H9 (cell line): Measurements from ENCODE around the gene COL11A1. TPM values are rescaled to one million over a fixed set of nuclear protein-coding genes. Genes with fewer than 3 reads are reported as not detected.

ENCODE experiments used
- DNase-seq: peaks from one replicate; pipeline ENCODE4 v3.0.0-alpha.2; 2017
- H2AFZ ChIP-seq: one replicate; pipeline ENCODE4 v1.6.1; 2013; ENCODE audit warnings: mild to moderate bottlenecking, low read length, control low read depth, moderate library complexity
- H2AK5ac ChIP-seq: 2 replicates; pipeline ENCODE4 v1.6.1; 2013; ENCODE audit warnings: low read length, control low read depth, mixed read lengths; ENCODE audit not compliant: insufficient read length
- H2BK120ac ChIP-seq: one replicate; pipeline ENCODE4 v1.6.1; 2013; ENCODE audit warnings: low read depth, mild to moderate bottlenecking, low read length, control low read depth, inconsistent platforms; ENCODE audit not compliant: poor library complexity, severe bottlenecking
- H2BK12ac ChIP-seq: 2 replicates; pipeline ENCODE4 v1.6.1; 2013; ENCODE audit warnings: low read length, control low read depth, mixed read lengths, low read depth; ENCODE audit not compliant: insufficient read length
- H2BK15ac ChIP-seq: 2 replicates; pipeline ENCODE4 v1.6.1; 2013; ENCODE audit warnings: low read depth, low read length, control low read depth
- H2BK20ac ChIP-seq: one replicate; pipeline ENCODE4 v1.6.1; 2013; ENCODE audit warnings: low read depth, mild to moderate bottlenecking, low read length, control low read depth, inconsistent platforms; ENCODE audit not compliant: poor library complexity, severe bottlenecking
- H2BK5ac ChIP-seq: 2 replicates; pipeline ENCODE4 v1.6.1; 2013; ENCODE audit warnings: low read length, control low read depth, mixed read lengths; ENCODE audit not compliant: insufficient read length
- H3K14ac ChIP-seq: 2 replicates; pipeline ENCODE4 v1.6.1; 2013; ENCODE audit warnings: low read length, control low read depth; ENCODE audit not compliant: insufficient read depth
- H3K18ac ChIP-seq: 2 replicates; pipeline ENCODE4 v1.6.1; 2013; ENCODE audit warnings: low read depth, mild to moderate bottlenecking, mixed read lengths, low read length, control low read depth; ENCODE audit not compliant: insufficient read length
- H3K23ac ChIP-seq: 2 replicates; pipeline ENCODE4 v1.6.1; 2013; ENCODE audit warnings: low read length, control low read depth, mixed read lengths, low read depth; ENCODE audit not compliant: insufficient read length
- H3K23me2 ChIP-seq: 2 replicates; pipeline ENCODE4 v1.6.1; 2013; ENCODE audit warnings: low read depth, mild to moderate bottlenecking, mixed read lengths, low read length, control low read depth; ENCODE audit not compliant: insufficient read length, poor library complexity, severe bottlenecking
- H3K27ac ChIP-seq: 2 replicates; pipeline ENCODE4 v1.5.1; 2013; ENCODE audit warnings: low read length, control low read depth, mixed read lengths, low read depth; ENCODE audit not compliant: insufficient read length
- H3K27me3 ChIP-seq: 2 replicates; pipeline ENCODE4 v1.6.1; 2013; ENCODE audit warnings: low read length, control low read depth, inconsistent platforms; ENCODE audit not compliant: insufficient read depth
- H3K4ac ChIP-seq: 2 replicates; pipeline ENCODE4 v1.6.1; 2013; ENCODE audit warnings: low read depth, mild to moderate bottlenecking, control low read depth, inconsistent platforms, low read length, moderate library complexity
- H3K4me1 ChIP-seq: 2 replicates; pipeline ENCODE4 v1.6.1; 2013; ENCODE audit warnings: low read length, control low read depth, inconsistent platforms; ENCODE audit not compliant: insufficient read depth
- H3K4me2 ChIP-seq: 2 replicates; pipeline ENCODE4 v1.6.1; 2013; ENCODE audit warnings: low read length, control low read depth, mixed read lengths; ENCODE audit not compliant: insufficient read length, insufficient read depth
- H3K56ac ChIP-seq: 2 replicates; pipeline ENCODE4 v1.6.1; 2013; ENCODE audit warnings: low read depth, mild to moderate bottlenecking, mixed read lengths, low read length, control low read depth; ENCODE audit not compliant: insufficient read length
- H3K79me1 ChIP-seq: 2 replicates; pipeline ENCODE4 v1.6.1; 2013; ENCODE audit warnings: low read depth, mild to moderate bottlenecking, moderate library complexity, low read length, control low read depth, inconsistent platforms; ENCODE audit not compliant: insufficient read depth, poor library complexity, severe bottlenecking
- H3K79me2 ChIP-seq: 2 replicates; pipeline ENCODE4 v1.6.1; 2013; ENCODE audit warnings: low read length, control low read depth, inconsistent platforms; ENCODE audit not compliant: insufficient read depth
- H3K9ac ChIP-seq: 2 replicates; pipeline ENCODE4 v1.6.1; 2013; ENCODE audit warnings: low read length, control low read depth, mixed read lengths; ENCODE audit not compliant: insufficient read length; ENCODE audit errors: extremely low read depth
- H3K9me3 ChIP-seq: one replicate; pipeline ENCODE4 v1.6.1; 2013; ENCODE audit warnings: low read depth, low read length, inconsistent platforms; ENCODE audit not compliant: control insufficient read depth
- H3T11ph ChIP-seq: one replicate; pipeline ENCODE4 v1.6.1; 2013; ENCODE audit warnings: mild to moderate bottlenecking, low read length, control low read depth, inconsistent platforms
- H4K20me1 ChIP-seq: one replicate; pipeline ENCODE4 v1.6.1; 2013; ENCODE audit not compliant: control insufficient read depth, insufficient read length, insufficient read depth
- H4K5ac ChIP-seq: 2 replicates; pipeline ENCODE4 v1.6.1; 2013; ENCODE audit warnings: low read depth, mild to moderate bottlenecking, mixed read lengths, low read length, control low read depth; ENCODE audit not compliant: insufficient read length
- H4K8ac ChIP-seq: replicated peaks from 2 replicates; pipeline ENCODE4 v1.6.1; 2013; ENCODE audit warnings: low read length, control low read depth, mixed read lengths, low read depth; ENCODE audit not compliant: insufficient read length
- H4K91ac ChIP-seq: 2 replicates; pipeline ENCODE4 v1.6.1; 2013; ENCODE audit warnings: low read depth, mild to moderate bottlenecking, moderate library complexity, mixed read lengths, low read length, control low read depth; ENCODE audit not compliant: insufficient read length
- H3K27ac Mint-ChIP-seq, 3 experiments: 2 replicates in 2 of 3; 3 replicates in 1 of 3; pipeline ENCODE4 v1.8.0; 2020 to 2021; ENCODE audit warnings: mixed read lengths in 3 of 3, mild to moderate bottlenecking in 1 of 3, moderate library complexity in 1 of 3
- H3K27me3 Mint-ChIP-seq: 2 replicates; pipeline ENCODE4 v1.8.0; 2021; ENCODE audit warnings: low read depth, mild to moderate bottlenecking, moderate library complexity, mixed read lengths
- H3K36me3 Mint-ChIP-seq, 3 experiments: 2 replicates in 2 of 3; 3 replicates in 1 of 3; pipeline ENCODE4 v1.8.0; 2020 to 2021; ENCODE audit warnings: low read depth in 3 of 3, mixed read lengths in 3 of 3; ENCODE audit not compliant: insufficient read depth in 1 of 3
- H3K4me1 Mint-ChIP-seq, 2 experiments: 2 replicates each; pipeline ENCODE4 v1.8.0; 2020; ENCODE audit warnings: mixed read lengths in 2 of 2
- H3K4me3 Mint-ChIP-seq, 2 experiments: 2 replicates in 1 of 2; 3 replicates in 1 of 2; pipeline ENCODE4 v1.8.0; 2020 to 2021; ENCODE audit warnings: mild to moderate bottlenecking in 2 of 2, mixed read lengths in 2 of 2, moderate library complexity in 1 of 2
- H3K9me3 Mint-ChIP-seq, 2 experiments: 2 replicates in 1 of 2; 3 replicates in 1 of 2; pipeline ENCODE4 v1.8.0; 2020; ENCODE audit warnings: mild to moderate bottlenecking in 2 of 2, mixed read lengths in 2 of 2, moderate library complexity in 1 of 2
- WGBS: extraction: QIAGEN DNeasy Blood & Tissue Kit; methylation state at CpG from one replicate; pipeline ENCODE4 v1.1.7; 2013; ENCODE audit warnings: missing lambda C conversion rate, low lambda C conversion rate, mixed read lengths; ENCODE audit not compliant: insufficient read length; ENCODE audit errors: extremely low coverage; 5-methylcytosine and 5-hydroxymethylcytosine counted together
- total RNA-seq: library from RNA; stranded (reverse); gene quantifications from 2 replicates; pipeline ENCODE4 v1.2.1, GENCODE V29; 2021
- TF ChIP-seq, protein P1 (sequence below): fragments of 200-600 bp; sonication (generic); conservative IDR thresholded peaks from 3 replicates; pipeline ENCODE4 v1.8.0; 2021; ENCODE audit warnings: antibody characterized with exemption, mild to moderate bottlenecking

The COL11A1 gene
- total RNA-seq, 1 experiment from 2014 or later: 7.5 TPM

DNA sequence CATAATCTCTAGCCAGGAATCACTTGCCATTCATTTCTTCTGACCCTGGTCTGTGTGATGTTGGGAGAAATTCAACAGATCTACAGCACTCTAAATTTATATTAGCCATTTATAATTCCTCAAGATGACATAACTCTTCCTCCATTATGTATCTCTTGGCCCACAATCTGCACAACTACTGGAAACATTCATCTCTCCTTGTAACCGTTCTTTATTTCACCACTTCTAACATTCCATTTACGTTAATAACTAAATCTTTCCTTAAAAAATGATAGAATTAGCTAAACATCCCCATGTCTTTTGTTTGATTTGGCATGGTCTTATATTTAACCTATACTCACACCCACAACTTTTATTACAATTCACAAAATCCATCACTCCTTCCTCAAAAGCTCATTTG, 166.0 kb downstream of the COL11A1 start:
- H3K9ac ChIP-seq: no peak overlapping the region
- H2AFZ ChIP-seq: no peak overlapping the region
- H3K9me3 ChIP-seq: no peaks in the 10 kb centered on the region
- H3K4me1 ChIP-seq: peaks cover 3% of the 10 kb centered on the region; the same call in 1 of the 2 replicates
- H3K14ac ChIP-seq: no peak overlapping the region
- no peak overlapping the region for H3K27ac ChIP-seq
- Mint-ChIP-seq H3K4me3 (no peak overlapping the region), H3K27me3 (no peaks in the 10 kb centered on the region), H3K9me3 (no peaks in the 10 kb centered on the region), H3K36me3 (peaks cover 0 to 4% (median 0%) of the 10 kb centered on the region in 3 experiments; a peak in 2 of 7 replicates), H3K27ac (no peak overlapping the region), H3K4me1 (peaks cover 10 to 15% of the 10 kb centered on the region in 2 experiments)
- no peak overlapping the region for H4K91ac ChIP-seq
- no peaks in the 10 kb centered on the region for H3K79me1 ChIP-seq
- H3K4ac ChIP-seq: no peak overlapping the region
- H3T11ph ChIP-seq: no peak overlapping the region
- H3K79me2 ChIP-seq: no peaks in the 10 kb centered on the region
- whole genome bisulfite sequencing: 100% methylated on average over 2 of the region's 2 CpGs
- no peaks in the 10 kb centered on the region for H4K20me1 ChIP-seq
- no peak overlapping the region for H3K18ac ChIP-seq
- no peak overlapping the region for H2BK5ac ChIP-seq
- H4K8ac ChIP-seq: no peak overlapping the region
- no peaks in the 10 kb centered on the region for H3K27me3 ChIP-seq
- no peak overlapping the region for H2BK12ac ChIP-seq
- TF ChIP-seq, protein P1, sequence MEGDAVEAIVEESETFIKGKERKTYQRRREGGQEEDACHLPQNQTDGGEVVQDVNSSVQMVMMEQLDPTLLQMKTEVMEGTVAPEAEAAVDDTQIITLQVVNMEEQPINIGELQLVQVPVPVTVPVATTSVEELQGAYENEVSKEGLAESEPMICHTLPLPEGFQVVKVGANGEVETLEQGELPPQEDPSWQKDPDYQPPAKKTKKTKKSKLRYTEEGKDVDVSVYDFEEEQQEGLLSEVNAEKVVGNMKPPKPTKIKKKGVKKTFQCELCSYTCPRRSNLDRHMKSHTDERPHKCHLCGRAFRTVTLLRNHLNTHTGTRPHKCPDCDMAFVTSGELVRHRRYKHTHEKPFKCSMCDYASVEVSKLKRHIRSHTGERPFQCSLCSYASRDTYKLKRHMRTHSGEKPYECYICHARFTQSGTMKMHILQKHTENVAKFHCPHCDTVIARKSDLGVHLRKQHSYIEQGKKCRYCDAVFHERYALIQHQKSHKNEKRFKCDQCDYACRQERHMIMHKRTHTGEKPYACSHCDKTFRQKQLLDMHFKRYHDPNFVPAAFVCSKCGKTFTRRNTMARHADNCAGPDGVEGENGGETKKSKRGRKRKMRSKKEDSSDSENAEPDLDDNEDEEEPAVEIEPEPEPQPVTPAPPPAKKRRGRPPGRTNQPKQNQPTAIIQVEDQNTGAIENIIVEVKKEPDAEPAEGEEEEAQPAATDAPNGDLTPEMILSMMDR: no peak
- DNase-seq: no peak
- H3K56ac ChIP-seq: no peak overlapping the region
- no peak overlapping the region for H3K23ac ChIP-seq
- H2BK20ac ChIP-seq: no peak overlapping the region
- H2BK120ac ChIP-seq: no peak overlapping the region
- H2BK15ac ChIP-seq: no peak overlapping the region
- H3K4me2 ChIP-seq: no peak overlapping the region
- no peaks in the 10 kb centered on the region for H3K23me2 ChIP-seq
- no peak overlapping the region for H2AK5ac ChIP-seq
- no peak overlapping the region for H4K5ac ChIP-seq
